Measurements from ENCODE around the gene MT1A.
"Not testable (repeated sequence)": the region's sequence is repeated elsewhere in the genome, so short reads cannot be mapped to it uniquely, and the experiment has no call there.

DNA sequence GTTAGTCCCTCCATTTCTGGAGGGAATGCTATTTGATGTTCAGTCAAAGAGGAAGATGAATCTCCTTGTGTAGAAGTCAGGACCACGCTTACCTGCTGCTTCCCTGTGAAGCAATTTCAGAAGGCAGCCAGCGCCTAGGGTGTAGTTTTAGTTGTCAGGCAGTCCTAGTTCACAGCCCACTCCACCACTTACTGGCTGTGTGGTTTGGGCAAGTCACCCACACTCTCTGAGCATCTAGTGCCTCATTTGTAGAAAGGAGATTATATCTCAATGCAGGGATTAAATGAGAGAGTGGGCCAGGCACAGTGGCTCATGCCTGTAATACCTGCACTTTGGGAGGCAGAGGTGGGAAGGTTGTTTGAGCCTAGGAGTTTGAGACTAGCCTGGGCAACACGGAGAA, 33.7 kb downstream of the MT1A start:
- TF ChIP-seq EP300 (IDR thresholded peaks at IDR 0.05; ENCODE audit: borderline replicate concordance in 1 of 2, low read depth in 1 of 2, low read length in 1 of 2); POLR2AphosphoS5 (IDR thresholded peaks at IDR 0.05; ENCODE audit: low read depth, low read length); SIN3A (IDR thresholded peaks at IDR 0.05; ENCODE audit: borderline replicate concordance, low read depth, low read length); NRF1 (IDR thresholded peaks at IDR 0.05; ENCODE audit: low read depth, low read length): not testable (repeated sequence)
- TF ChIP-seq, protein P1, sequence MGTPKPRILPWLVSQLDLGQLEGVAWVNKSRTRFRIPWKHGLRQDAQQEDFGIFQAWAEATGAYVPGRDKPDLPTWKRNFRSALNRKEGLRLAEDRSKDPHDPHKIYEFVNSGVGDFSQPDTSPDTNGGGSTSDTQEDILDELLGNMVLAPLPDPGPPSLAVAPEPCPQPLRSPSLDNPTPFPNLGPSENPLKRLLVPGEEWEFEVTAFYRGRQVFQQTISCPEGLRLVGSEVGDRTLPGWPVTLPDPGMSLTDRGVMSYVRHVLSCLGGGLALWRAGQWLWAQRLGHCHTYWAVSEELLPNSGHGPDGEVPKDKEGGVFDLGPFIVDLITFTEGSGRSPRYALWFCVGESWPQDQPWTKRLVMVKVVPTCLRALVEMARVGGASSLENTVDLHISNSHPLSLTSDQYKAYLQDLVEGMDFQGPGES (IDR thresholded peaks at IDR 0.05; ENCODE audit: low read depth, low read length): not testable (repeated sequence)
- TF ChIP-seq, protein P2, sequence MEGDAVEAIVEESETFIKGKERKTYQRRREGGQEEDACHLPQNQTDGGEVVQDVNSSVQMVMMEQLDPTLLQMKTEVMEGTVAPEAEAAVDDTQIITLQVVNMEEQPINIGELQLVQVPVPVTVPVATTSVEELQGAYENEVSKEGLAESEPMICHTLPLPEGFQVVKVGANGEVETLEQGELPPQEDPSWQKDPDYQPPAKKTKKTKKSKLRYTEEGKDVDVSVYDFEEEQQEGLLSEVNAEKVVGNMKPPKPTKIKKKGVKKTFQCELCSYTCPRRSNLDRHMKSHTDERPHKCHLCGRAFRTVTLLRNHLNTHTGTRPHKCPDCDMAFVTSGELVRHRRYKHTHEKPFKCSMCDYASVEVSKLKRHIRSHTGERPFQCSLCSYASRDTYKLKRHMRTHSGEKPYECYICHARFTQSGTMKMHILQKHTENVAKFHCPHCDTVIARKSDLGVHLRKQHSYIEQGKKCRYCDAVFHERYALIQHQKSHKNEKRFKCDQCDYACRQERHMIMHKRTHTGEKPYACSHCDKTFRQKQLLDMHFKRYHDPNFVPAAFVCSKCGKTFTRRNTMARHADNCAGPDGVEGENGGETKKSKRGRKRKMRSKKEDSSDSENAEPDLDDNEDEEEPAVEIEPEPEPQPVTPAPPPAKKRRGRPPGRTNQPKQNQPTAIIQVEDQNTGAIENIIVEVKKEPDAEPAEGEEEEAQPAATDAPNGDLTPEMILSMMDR (IDR thresholded peaks at IDR 0.05): not testable (repeated sequence)
- TF ChIP-seq, protein P3, sequence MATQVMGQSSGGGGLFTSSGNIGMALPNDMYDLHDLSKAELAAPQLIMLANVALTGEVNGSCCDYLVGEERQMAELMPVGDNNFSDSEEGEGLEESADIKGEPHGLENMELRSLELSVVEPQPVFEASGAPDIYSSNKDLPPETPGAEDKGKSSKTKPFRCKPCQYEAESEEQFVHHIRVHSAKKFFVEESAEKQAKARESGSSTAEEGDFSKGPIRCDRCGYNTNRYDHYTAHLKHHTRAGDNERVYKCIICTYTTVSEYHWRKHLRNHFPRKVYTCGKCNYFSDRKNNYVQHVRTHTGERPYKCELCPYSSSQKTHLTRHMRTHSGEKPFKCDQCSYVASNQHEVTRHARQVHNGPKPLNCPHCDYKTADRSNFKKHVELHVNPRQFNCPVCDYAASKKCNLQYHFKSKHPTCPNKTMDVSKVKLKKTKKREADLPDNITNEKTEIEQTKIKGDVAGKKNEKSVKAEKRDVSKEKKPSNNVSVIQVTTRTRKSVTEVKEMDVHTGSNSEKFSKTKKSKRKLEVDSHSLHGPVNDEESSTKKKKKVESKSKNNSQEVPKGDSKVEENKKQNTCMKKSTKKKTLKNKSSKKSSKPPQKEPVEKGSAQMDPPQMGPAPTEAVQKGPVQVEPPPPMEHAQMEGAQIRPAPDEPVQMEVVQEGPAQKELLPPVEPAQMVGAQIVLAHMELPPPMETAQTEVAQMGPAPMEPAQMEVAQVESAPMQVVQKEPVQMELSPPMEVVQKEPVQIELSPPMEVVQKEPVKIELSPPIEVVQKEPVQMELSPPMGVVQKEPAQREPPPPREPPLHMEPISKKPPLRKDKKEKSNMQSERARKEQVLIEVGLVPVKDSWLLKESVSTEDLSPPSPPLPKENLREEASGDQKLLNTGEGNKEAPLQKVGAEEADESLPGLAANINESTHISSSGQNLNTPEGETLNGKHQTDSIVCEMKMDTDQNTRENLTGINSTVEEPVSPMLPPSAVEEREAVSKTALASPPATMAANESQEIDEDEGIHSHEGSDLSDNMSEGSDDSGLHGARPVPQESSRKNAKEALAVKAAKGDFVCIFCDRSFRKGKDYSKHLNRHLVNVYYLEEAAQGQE (IDR thresholded peaks at IDR 0.05; ENCODE audit: low read depth, low read length): not testable (repeated sequence)

Measured in SK-N-SH (cell line).